ENCODE results near the gene SRCAP.

- TF ChIP-seq CTCF (conservative IDR thresholded peaks at IDR 0.05 in 1 of 2, IDR thresholded peaks at IDR 0.05 in 1 of 2; ENCODE audit: extremely low read depth in 1 of 2, insufficient read depth in 1 of 2, low read depth in 1 of 2, low read length in 2 of 2) (no peak), EZH2 (IDR thresholded peaks at IDR 0.05; ENCODE audit: borderline replicate concordance, low read length) (no peak)
Observed at GRCh38 chr16:30773826-30774225, 74.9 kb downstream of the SRCAP start.
